Spleen (tissue), 11 donors: ENCODE data around the gene RBMS3. TPM values are rescaled to one million over a fixed set of nuclear protein-coding genes. Genes with fewer than 3 reads are reported as not detected.

ENCODE experiments used
- DNase-seq: peaks from one replicate; pipeline ENCODE4 v3.0.0-alpha.2; 2020
- H3K27ac ChIP-seq, 8 donors: fragments of 200-600 bp; sonication (generic) in 7 of 8; 1 replicate in 4 of 8; 2 replicates in 4 of 8; pipeline versions ENCODE4 v1.5.0 to v1.8.0; 2016 to 2021; ENCODE audit warnings: inconsistent platforms in 4 of 8, mild to moderate bottlenecking in 4 of 8, moderate library complexity in 1 of 8
- H3K27me3 ChIP-seq, 7 donors: fragments of 200-600 bp; sonication (generic) in 6 of 7; replicated peaks in 1 of 7; 1 replicate in 4 of 7; 2 replicates in 3 of 7; pipeline versions ENCODE4 v1.5.0 to v1.8.0; 2016 to 2021; ENCODE audit warnings: inconsistent platforms in 3 of 7, mild to moderate bottlenecking in 1 of 7
- H3K36me3 ChIP-seq, 6 donors: fragments of 200-600 bp; sonication (generic) in 5 of 6; 1 replicate in 4 of 6; 2 replicates in 2 of 6; pipeline versions ENCODE4 v1.5.0 to v1.8.0; 2016 to 2021; ENCODE audit warnings: inconsistent platforms in 2 of 6
- H3K4me1 ChIP-seq, 6 donors: fragments of 200-600 bp; sonication (generic) in 5 of 6; 1 replicate in 3 of 6; 2 replicates in 3 of 6; pipeline versions ENCODE4 v1.5.0 to v1.8.0; 2016 to 2021; ENCODE audit warnings: inconsistent platforms in 3 of 6
- H3K4me3 ChIP-seq, 8 donors: fragments of 200-600 bp; sonication (generic) in 7 of 8; 1 replicate in 4 of 8; 2 replicates in 4 of 8; pipeline versions ENCODE4 v1.5.0 to v1.8.0; 2016 to 2021; ENCODE audit warnings: inconsistent platforms in 4 of 8, mild to moderate bottlenecking in 4 of 8, moderate library complexity in 2 of 8
- H3K9me3 ChIP-seq, 8 donors: fragments of 200-600 bp; sonication (generic) in 7 of 8; 1 replicate in 4 of 8; 2 replicates in 4 of 8; pipeline versions ENCODE4 v1.5.0 to v1.8.0; 2016 to 2021; ENCODE audit warnings: inconsistent platforms in 4 of 8
- CTCF ChIP-seq, 11 experiments: fragments of 200-600 bp in 7 of 11; fragments of 450-650 bp in 4 of 11; sonication (generic) in 4 of 11; IDR thresholded peaks in 8 of 11; conservative IDR thresholded peaks in 3 of 11; 1 replicate in 7 of 11; 2 replicates in 4 of 11; pipeline versions ENCODE4 v1.4.0 to v1.8.0; 2016 to 2021; ENCODE audit warnings: antibody characterized with exemption in 11 of 11, inconsistent platforms in 4 of 11, mild to moderate bottlenecking in 1 of 11
- POLR2A ChIP-seq, 3 donors: fragments of 450-650 bp; IDR thresholded peaks; one replicate each; pipeline ENCODE4 v1.5.1; 2017; ENCODE audit warnings: antibody characterized with exemption in 3 of 3, mild to moderate bottlenecking in 1 of 3
- POLR2AphosphoS5 ChIP-seq, 3 donors: sonication (generic); formaldehyde crosslinking; IDR thresholded peaks; one replicate each; pipeline ENCODE4 v1.5.1; 2017; ENCODE audit warnings: antibody characterized with exemption in 3 of 3
- WGBS, 5 donors: extraction: QIAGEN DNeasy Blood & Tissue Kit in 3 of 5; methylation state at CpG; one replicate each; pipeline versions ENCODE4 v1.1.5 to v1.1.7; 2013 to 2018; 5-methylcytosine and 5-hydroxymethylcytosine counted together
- intact Hi-C: fragments of 100-400 bp; cut with DNase I; formaldehyde crosslinking; loops from one replicate; pipeline ENCODE4 v1.15.0; 2023; ENCODE audit warnings: low total_unique reads
- polyA plus RNA-seq, 3 donors: library from polyadenylated mRNA; stranded (reverse); fragments of 200-250 nt; gene quantifications; one replicate each; pipeline ENCODE4 v1.2.1, GENCODE V29; 2013
- total RNA-seq, 7 donors: library from RNA; depleted of rRNA in 3 of 7; stranded (reverse); fragments of >200 nt in 3 of 7; fragmentation: NEBNext Ultra II Directional in 4 of 7; extraction: Animal tissue kit (Norgen Biotek cat#: 25700) in 4 of 7; gene quantifications; one replicate each; pipeline versions ENCODE4 v1.1.0 to v1.2.1, GENCODE V29; 2016 to 2021
- donor health status: healthy with polysubstance abuse.
- donor health status: DM: no; HTN: no; CAD: no; lungs with moderate emphysema.
- donor health status: DM: no; HTN: no; CAD: no.
- donor health status: Bipolar disorder and iron deficiency.
- donor health status: healthy.
- donor health status: DM: no; HTN: no; CAD: no.
- donor health status: DM: yes; HTN: yes; CAD: no.

Gene RBMS3
- total and polyA plus RNA-seq, 10 donors, result 2.6 to 81.9 (median 52.5) TPM

GRCh38 chr3:29976871-29977270 is 696.0 kb downstream of the RBMS3 start:
- no peak overlapping the region for H3K27ac ChIP-seq
- intact Hi-C loops, result no loop called here
- DNase-seq, result no peak
- WGBS, 5 donors, result 65 to 80% (median 75%) methylated on average over 5 of the region's 5 CpGs
- no peaks in the 10 kb centered on the region for H3K27me3 ChIP-seq
- no peaks in the 10 kb centered on the region for H3K4me1 ChIP-seq
- no peaks in the 10 kb centered on the region for H3K36me3 ChIP-seq
- TF ChIP-seq CTCF (IDR thresholded peaks at IDR 0.05 in 8 of 11, conservative IDR thresholded peaks at IDR 0.05 in 3 of 11) (no peak), POLR2AphosphoS5 (IDR thresholded peaks at IDR 0.05) (no peak), POLR2A (IDR thresholded peaks at IDR 0.05) (no peak)
- peaks cover 0 to 16% (median 2%) of the 10 kb centered on the region in 8 donors for H3K9me3 ChIP-seq
- no peak overlapping the region for H3K4me3 ChIP-seq

- WGBS, 5 donors, result 60 to 83% (median 65%) methylated on average over 2 of the region's 2 CpGs
- Histone ChIP-seq H3K9me3 (peaks cover 0 to 20% (median 6%) of the 10 kb centered on the region in 8 donors), H3K4me1 (no peaks in the 10 kb centered on the region), H3K36me3 (no peaks in the 10 kb centered on the region), H3K27ac (no peak overlapping the region), H3K4me3 (no peak overlapping the region), H3K27me3 (no peaks in the 10 kb centered on the region)
- intact Hi-C loops, result no loop called here
- DNase-seq, result no peak
- TF ChIP-seq POLR2A (IDR thresholded peaks at IDR 0.05) (no peak), CTCF (IDR thresholded peaks at IDR 0.05 in 8 of 11, conservative IDR thresholded peaks at IDR 0.05 in 3 of 11) (no peak), POLR2AphosphoS5 (IDR thresholded peaks at IDR 0.05) (no peak)
Observed at GRCh38 chr3:29977360-29977759, 696.5 kb downstream of the RBMS3 start.

GRCh38 chr3:29978036-29978435 is 697.2 kb downstream of the RBMS3 start:
- TF ChIP-seq CTCF (IDR thresholded peaks at IDR 0.05 in 8 of 11, conservative IDR thresholded peaks at IDR 0.05 in 3 of 11) (no peak), POLR2AphosphoS5 (IDR thresholded peaks at IDR 0.05) (no peak), POLR2A (IDR thresholded peaks at IDR 0.05) (no peak)

GRCh38 chr3:29991198-29991597 is 710.3 kb downstream of the RBMS3 start:
- Histone ChIP-seq H3K4me3 (no peak overlapping the region), H3K27me3 (no peaks in the 10 kb centered on the region)
- DNase-seq, result no peak

More at GRCh38 chr3:29978036-29978435, 697.2 kb downstream of the RBMS3 start:
- H3K27ac ChIP-seq, result no peak overlapping the region
- H3K36me3 ChIP-seq, result no peaks in the 10 kb centered on the region
- no peaks in the 10 kb centered on the region for H3K27me3 ChIP-seq
- intact Hi-C loops, result no loop called here
- DNase-seq, result no peak
- H3K9me3 ChIP-seq, result peaks cover 0 to 27% (median 10%) of the 10 kb centered on the region in 8 donors
- H3K4me3 ChIP-seq, result no peak overlapping the region
- H3K4me1 ChIP-seq, result no peaks in the 10 kb centered on the region

More at GRCh38 chr3:29991198-29991597, 710.3 kb downstream of the RBMS3 start:
- no peaks in the 10 kb centered on the region for H3K4me1 ChIP-seq
- H3K9me3 ChIP-seq, result no peaks in the 10 kb centered on the region
- no peak for TF ChIP-seq CTCF (IDR thresholded peaks at IDR 0.05 in 8 of 11, conservative IDR thresholded peaks at IDR 0.05 in 3 of 11)
- intact Hi-C loops, result no loop called here
- H3K27ac ChIP-seq, result no peak overlapping the region
- peaks cover 0 to 8% (median 0%) of the 10 kb centered on the region in 6 donors for H3K36me3 ChIP-seq
